GM12865 (cell line): ENCODE data around the gene BAHD1.

Source experiments
- DNase-seq: peaks from one replicate; pipeline ENCODE4 v3.0.0; 2010; ENCODE audit warnings: low read depth
- H3K4me3 ChIP-seq: 2 replicates; pipeline ENCODE4 v1.5.1; 2011; ENCODE audit warnings: mild to moderate bottlenecking, low read depth, low read length, control low read depth
- TF ChIP-seq, protein P1 (sequence below): IDR thresholded peaks from 2 replicates; pipeline ENCODE4 v1.5.1; 2011; ENCODE audit warnings: low read length, control low read depth, low read depth, inconsistent platforms; ENCODE audit not compliant: insufficient read depth; ENCODE audit errors: missing control alignments

Gene BAHD1

DNA sequence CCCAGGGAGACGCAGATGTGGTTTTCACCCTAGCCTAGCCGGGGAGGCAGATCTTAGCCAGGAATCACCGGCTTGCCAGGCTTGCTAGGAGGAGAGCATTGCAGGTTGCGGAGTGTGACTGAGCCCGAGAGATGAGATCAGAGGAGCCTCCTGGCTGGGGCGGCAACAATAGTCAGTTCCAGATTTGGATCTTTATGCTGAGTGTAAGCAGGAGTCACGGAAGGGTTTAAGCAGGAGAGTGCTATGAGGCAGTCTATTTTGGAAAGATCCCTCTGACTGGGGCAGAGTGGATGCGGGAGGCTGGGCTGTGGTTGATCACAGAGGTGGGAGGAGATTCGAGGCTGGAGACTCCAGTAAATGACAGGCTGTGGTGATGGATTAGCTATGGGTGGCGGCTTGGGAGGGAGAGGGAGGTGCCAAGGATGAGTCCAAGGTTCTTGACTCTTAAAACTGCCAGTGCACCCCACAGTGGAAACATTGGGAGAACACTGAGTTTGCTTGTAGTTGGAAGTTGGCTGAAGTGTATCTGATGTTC, 10.4 kb upstream of the BAHD1 start:
- no peak for DNase-seq
- no peak overlapping the region for H3K4me3 ChIP-seq
- TF ChIP-seq, protein P1, sequence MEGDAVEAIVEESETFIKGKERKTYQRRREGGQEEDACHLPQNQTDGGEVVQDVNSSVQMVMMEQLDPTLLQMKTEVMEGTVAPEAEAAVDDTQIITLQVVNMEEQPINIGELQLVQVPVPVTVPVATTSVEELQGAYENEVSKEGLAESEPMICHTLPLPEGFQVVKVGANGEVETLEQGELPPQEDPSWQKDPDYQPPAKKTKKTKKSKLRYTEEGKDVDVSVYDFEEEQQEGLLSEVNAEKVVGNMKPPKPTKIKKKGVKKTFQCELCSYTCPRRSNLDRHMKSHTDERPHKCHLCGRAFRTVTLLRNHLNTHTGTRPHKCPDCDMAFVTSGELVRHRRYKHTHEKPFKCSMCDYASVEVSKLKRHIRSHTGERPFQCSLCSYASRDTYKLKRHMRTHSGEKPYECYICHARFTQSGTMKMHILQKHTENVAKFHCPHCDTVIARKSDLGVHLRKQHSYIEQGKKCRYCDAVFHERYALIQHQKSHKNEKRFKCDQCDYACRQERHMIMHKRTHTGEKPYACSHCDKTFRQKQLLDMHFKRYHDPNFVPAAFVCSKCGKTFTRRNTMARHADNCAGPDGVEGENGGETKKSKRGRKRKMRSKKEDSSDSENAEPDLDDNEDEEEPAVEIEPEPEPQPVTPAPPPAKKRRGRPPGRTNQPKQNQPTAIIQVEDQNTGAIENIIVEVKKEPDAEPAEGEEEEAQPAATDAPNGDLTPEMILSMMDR, result no peak

DNA sequence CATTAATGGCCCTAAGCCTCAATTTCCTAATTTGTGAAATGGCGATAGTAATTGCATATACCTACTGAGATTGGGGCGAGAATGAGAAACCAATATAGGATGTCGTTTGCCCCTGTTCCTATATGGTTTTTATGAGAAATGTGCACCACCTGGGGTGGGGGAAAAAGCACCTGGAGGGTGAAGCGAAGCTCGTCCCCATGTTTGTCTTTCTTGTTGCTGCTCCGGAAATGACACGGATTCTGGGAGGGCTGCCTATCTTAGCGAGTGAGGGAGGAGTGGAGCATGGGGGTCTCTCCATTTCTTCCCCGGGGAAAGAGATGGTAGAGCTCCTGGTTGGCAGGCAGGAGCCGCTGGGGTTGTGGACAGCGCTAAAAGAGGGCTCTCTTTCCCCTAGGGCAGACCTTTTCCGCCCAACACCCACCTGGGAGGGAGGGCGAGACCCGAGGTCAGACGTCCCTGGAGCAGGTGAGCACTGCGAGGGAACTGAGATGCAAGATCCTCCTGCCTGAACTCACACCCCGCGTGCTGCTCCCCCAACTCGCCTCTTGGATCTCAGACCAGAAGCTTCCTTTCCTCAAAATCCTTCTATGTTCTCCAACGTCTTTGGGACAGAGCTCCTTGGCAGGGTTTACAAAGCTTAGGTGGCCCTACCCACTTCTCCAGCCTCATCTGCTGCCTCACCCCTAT, 5.6 kb upstream of the BAHD1 start:
- TF ChIP-seq, protein P1, result no peak
- H3K4me3 ChIP-seq, result no peak overlapping the region
- no peak for DNase-seq

DNA sequence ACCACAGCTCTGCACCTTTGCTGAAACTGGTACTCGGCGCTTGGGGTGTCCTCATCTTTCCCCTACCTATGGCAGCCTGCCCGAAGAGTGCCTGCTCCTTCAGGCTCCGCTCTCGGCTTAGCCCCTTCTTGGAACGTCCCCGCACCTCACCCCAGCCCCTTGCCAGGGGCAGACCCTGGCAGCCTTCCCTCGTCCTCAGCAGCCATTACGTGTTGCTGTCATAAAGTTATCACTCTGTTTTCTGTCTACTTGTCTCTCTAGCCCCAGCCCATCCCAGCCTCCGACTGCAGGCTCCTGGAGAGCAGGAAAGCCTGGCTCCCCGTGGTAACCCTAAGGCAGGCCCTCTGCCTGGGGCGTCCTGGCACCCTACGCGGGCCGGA, 5.1 kb upstream of the BAHD1 start:
- TF ChIP-seq, protein P1, result no peak
- no peak overlapping the region for H3K4me3 ChIP-seq
- no peak for DNase-seq

DNA sequence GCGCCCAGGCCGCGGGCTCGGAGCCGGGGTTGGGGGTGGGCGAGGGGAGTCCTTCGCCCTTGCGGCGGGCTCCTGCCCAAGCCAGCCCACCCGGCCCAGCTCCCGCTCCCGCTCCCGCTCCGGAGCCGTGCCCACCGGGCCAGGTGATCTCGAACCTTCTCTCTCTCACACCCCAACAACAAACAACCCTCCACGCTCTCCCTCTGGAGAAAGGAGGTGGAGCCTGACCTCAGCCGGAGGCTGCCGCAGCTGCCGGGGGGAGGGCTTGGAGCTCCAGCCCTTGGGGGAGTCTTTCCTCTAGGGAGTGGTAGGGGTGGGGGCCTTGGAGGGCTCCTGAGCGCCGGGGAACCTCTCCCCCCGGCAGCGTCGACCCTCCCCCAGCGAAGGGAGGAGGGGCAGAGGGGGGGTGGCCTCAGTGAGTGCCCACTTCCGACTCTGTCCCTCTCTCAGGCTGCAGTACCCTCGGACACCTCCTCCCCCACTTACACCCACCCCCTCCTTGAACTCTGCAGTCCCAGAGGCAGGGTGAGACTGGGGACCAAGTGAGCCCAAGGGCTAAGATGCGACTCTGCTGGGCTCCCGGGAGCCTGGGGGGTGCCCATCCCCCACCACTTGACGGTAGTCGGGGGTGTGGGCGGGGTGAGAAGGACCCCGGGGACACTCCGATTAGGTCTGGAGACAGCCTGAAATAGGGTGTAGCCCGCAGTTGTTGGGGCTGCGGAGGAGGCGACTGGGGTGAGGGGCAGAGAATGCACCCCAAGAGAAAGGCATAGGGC, 4.4 kb upstream of the BAHD1 start:
- DNase-seq, result no peak
- TF ChIP-seq, protein P1, result no peak
- H3K4me3 ChIP-seq, result no peak overlapping the region

DNA sequence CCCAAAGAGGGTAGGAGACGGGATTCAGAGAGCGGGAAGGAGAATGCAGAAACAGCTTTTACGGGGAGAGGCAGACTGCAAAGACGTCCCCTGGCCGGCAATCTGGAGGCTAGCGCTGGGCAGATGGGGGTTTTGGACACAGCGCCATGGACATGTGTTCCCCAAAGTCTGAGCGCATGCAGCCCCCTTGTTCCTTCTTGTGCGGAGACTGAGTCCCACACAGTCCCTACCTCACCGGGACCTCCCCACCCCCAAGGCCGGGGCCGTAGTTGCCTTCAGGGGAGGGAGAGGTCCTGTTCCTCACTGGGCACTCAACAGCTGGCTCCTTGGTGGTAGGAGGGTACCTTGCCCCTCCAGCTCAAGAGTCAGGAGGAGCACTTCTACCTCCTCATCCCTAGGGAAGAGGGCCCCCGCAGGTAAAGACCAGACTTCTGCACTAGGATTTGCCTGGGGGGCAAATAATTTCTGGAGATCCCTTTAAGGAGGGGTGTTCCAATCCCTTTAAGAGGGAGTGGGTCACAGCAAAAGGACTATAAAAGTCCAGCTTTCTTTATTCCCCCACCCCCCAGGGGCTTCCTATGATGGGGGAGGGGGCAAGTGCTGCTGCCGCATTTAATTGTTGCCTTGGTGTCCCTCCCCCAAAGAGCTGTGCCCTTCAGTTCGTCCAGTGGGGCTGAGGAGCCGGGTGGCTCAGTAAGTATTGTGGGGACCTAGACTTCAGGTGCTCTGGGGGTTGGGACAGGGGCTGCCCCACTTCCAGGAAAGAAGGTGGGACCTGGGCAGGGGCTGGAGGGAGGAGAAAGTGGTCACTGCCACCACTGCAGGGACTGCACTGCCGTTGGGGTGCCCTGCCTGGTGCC, 3.6 kb upstream of the BAHD1 start:
- no peak overlapping the region for H3K4me3 ChIP-seq
- DNase-seq, result no peak

More for the DNA sequence above, 3.6 kb upstream of the BAHD1 start:
- TF ChIP-seq, protein P1, result no peak
